ENCODE results near the gene RASGRF1.

Gene RASGRF1

GRCh38 chr15:78917888-78918287, 172.7 kb downstream of the RASGRF1 start:
- POLR2A ChIA-PET = no interaction called here
- TF ChIP-seq CTBP1 (IDR thresholded peaks at IDR 0.05; ENCODE audit: borderline replicate concordance) (no peak), LEF1 (IDR thresholded peaks at IDR 0.05; ENCODE audit: borderline replicate concordance) (no peak), SP1 (IDR thresholded peaks at IDR 0.05) (no peak), HDGF (IDR thresholded peaks at IDR 0.05; ENCODE audit: borderline replicate concordance) (no peak), SUZ12 (IDR thresholded peaks at IDR 0.05) (no peak)
- CTCF ChIA-PET = no interaction called here
- no peak for DNase-seq (ENCODE audit: extremely low spot score)

DNA sequence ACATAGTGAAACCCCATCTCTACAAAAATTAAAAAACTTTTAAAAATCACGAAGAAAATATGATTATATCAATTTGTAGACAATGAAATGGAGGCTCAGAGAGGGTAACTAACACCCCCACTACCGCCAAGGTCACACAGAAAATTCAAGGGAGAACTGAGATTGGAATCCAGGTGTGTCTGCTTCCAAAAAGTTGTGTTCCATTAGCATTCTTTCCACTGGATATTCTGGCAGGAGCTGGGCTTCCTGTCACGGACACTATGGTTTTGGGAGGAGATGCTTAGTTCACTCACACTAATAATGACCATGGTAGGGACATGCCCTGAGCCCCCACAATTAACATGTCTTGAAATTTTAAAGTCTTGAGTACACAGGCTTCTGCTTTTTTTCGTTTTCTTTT, 174.5 kb downstream of the RASGRF1 start:
- POLR2A ChIA-PET = no interaction called here
- DNase-seq (ENCODE audit: extremely low spot score) = no peak
- CTCF ChIA-PET = interaction anchor here (0.6 to 2.4 kb wide), 2 partner anchors 63 to 112 kb away, joined by 3 to 7 read pairs; no protein-coding TSS in a partner anchor
- no peak for TF ChIP-seq PKNOX1 (IDR thresholded peaks at IDR 0.05)

DNA sequence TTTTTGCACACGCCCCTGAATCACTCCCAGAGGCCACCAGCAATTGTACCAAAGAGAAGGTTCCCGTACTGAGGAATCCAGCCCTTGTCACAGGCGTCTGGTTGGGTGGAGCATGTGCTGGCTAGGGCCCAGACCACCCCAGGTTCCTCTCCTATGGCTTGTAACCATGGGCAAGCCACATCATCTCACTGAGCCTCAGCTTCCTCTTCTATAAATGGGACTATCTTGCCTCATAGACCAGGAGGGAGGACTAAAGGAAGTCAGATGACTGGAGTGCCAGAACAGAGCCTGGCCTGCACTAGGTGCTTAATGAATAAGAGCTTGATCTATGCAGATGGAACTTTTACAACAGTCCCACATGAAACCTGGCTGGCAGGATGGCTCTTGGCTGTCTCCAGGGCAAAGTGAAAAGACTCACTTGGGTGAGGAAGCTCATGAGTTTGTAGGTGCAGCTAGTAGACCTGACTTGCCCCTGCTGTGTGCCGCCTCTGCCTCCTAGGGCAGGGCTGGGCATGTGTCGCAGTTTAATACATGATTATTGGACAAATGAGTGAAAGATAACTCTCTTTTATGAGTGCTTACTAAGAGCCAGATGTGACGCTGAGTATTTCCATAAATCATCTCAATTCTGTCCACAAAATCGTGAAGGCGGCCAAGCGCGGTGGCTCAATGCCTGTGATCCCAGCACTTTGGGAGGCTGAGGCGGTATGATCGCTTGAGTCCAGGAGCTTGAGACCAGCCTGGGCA, 175.1 kb downstream of the RASGRF1 start:
- TF ChIP-seq PKNOX1 (IDR thresholded peaks at IDR 0.05) (peak; percentile 72), FOXM1 (IDR thresholded peaks at IDR 0.05; ENCODE audit: borderline replicate concordance) (no peak)
- POLR2A ChIA-PET = no interaction called here
- DNase-seq (ENCODE audit: extremely low spot score) = no peak
- CTCF ChIA-PET = interaction anchor here (0.6 to 2.4 kb wide), 3 partner anchors 64 to 113 kb away, joined by 3 to 7 read pairs (median 3); no protein-coding TSS in a partner anchor

DNA sequence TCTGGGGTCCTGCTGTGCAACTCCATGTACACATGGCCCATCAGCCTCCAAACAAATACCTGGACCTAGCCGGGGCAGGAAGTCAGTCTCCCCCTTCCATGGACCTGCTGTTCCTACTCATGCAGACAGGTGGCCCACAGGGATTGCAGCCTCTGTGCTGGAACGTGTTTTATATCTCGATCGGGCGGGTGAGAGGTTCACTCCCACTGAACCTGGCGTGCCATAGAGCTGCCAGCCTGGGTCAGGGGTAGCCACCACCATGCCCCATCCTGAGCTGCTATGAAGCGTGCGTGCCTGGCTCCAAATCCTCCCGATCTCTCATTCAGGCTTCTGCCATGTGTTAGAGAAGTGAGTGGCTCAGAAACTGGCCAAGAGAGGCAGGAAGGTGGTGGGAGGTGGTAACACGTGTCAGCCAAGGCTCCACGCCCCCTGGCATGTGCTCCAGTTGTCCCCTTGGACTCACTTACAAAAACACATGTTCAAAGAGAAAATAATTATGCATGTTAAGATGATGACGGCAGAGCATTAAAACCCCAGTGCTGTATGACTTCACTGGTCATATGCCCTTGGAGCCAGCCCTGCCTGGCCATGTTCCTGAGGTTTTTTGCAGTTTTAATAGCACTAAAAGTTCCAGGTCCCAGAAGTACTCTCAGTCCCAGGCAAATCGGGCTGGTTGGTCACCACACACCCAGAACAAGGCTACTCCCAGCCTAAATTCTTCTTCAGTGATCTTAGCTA, 176.4 kb downstream of the RASGRF1 start:
- no peak for TF ChIP-seq FOXA1 (IDR thresholded peaks at IDR 0.05)
- no peak for TF ChIP-seq SUZ12 (IDR thresholded peaks at IDR 0.05)
- no peak for TF ChIP-seq NFRKB (IDR thresholded peaks at IDR 0.05)
- TF ChIP-seq FOXM1 (IDR thresholded peaks at IDR 0.05; ENCODE audit: borderline replicate concordance) = no peak
- no peak for TF ChIP-seq L3MBTL2 (conservative IDR thresholded peaks at IDR 0.05)
- TF ChIP-seq SP1 (IDR thresholded peaks at IDR 0.05) = no peak
- no peak for TF ChIP-seq ARNT (IDR thresholded peaks at IDR 0.05)
- no peak for TF ChIP-seq CTBP1 (IDR thresholded peaks at IDR 0.05; ENCODE audit: borderline replicate concordance)
- TF ChIP-seq LEF1 (IDR thresholded peaks at IDR 0.05; ENCODE audit: borderline replicate concordance) = no peak
- TF ChIP-seq HDGF (IDR thresholded peaks at IDR 0.05; ENCODE audit: borderline replicate concordance) = no peak
- peak; percentile 46 for DNase-seq (ENCODE audit: extremely low spot score)
- ChIA-PET CTCF (interaction anchor here (2.4 kb wide), 1 partner anchor 65 kb away, joined by 7 read pairs; no protein-coding TSS in a partner anchor), POLR2A (no interaction called here)

GRCh38 chr15:78913012-78913411, 177.6 kb downstream of the RASGRF1 start:
- CTCF ChIA-PET = no interaction called here
- TF ChIP-seq FOXK2 (IDR thresholded peaks at IDR 0.05) (no peak), HDGF (IDR thresholded peaks at IDR 0.05; ENCODE audit: borderline replicate concordance) (no peak), BHLHE40 (IDR thresholded peaks at IDR 0.05; ENCODE audit: borderline replicate concordance) (no peak), NFRKB (IDR thresholded peaks at IDR 0.05) (no peak), PKNOX1 (IDR thresholded peaks at IDR 0.05) (no peak), L3MBTL2 (conservative IDR thresholded peaks at IDR 0.05) (no peak), TARDBP (IDR thresholded peaks at IDR 0.05) (no peak), CTBP1 (IDR thresholded peaks at IDR 0.05; ENCODE audit: borderline replicate concordance) (no peak), FOXA1 (IDR thresholded peaks at IDR 0.05) (no peak), FOXM1 (IDR thresholded peaks at IDR 0.05; ENCODE audit: borderline replicate concordance) (no peak)
- POLR2A ChIA-PET = no interaction called here
- no peak for DNase-seq (ENCODE audit: extremely low spot score)

GRCh38 chr15:78912316-78912715, 178.3 kb downstream of the RASGRF1 start:
- POLR2A ChIA-PET = no interaction called here
- DNase-seq (ENCODE audit: extremely low spot score) = no peak
- CTCF ChIA-PET = interaction anchor here (1.0 kb wide), 1 partner anchor 67 kb away, joined by 4 read pairs; no protein-coding TSS in a partner anchor
- TF ChIP-seq FOXM1 (IDR thresholded peaks at IDR 0.05; ENCODE audit: borderline replicate concordance) (no peak), PKNOX1 (IDR thresholded peaks at IDR 0.05) (no peak), NFRKB (IDR thresholded peaks at IDR 0.05) (no peak), LEF1 (IDR thresholded peaks at IDR 0.05; ENCODE audit: borderline replicate concordance) (no peak), CTBP1 (IDR thresholded peaks at IDR 0.05; ENCODE audit: borderline replicate concordance) (no peak), SP1 (IDR thresholded peaks at IDR 0.05) (no peak), HDGF (IDR thresholded peaks at IDR 0.05; ENCODE audit: borderline replicate concordance) (no peak), ELF4 (IDR thresholded peaks at IDR 0.05) (no peak), SUZ12 (IDR thresholded peaks at IDR 0.05) (no peak), TARDBP (IDR thresholded peaks at IDR 0.05) (no peak), FOXK2 (IDR thresholded peaks at IDR 0.05) (no peak), ARNT (IDR thresholded peaks at IDR 0.05) (no peak), ZNF384 (IDR thresholded peaks at IDR 0.05) (no peak), FOXA1 (IDR thresholded peaks at IDR 0.05) (no peak), BHLHE40 (IDR thresholded peaks at IDR 0.05; ENCODE audit: borderline replicate concordance) (no peak), L3MBTL2 (conservative IDR thresholded peaks at IDR 0.05) (no peak)
